ENCODE results near the gene TRANK1.

The TRANK1 gene

GRCh38 chr3:36786921-36787890, 157.6 kb downstream of the TRANK1 start:
- no peak for DNase-seq

DNA sequence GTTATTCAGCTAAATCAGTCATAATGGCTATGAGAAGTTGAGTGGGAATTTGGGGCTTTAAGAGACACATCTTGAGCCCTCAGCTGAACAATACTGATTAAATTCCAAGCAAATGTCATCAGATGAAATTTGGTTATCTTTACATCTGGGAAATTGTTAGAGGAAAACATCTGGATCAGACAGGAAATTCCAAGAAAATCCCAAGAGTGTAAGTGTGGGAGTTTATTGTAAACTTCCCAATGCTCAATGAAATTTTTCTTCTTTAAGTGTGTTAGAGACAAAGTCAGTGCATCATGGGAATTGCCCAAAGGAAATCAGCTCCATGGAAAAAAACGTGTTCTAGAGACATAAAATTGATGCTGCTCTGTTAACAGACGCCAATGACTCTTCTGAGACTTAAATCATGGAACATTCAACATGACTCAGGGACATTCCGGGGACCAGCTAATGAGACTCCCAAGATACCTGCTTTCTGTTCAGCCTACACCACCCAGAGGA, 160.7 kb downstream of the TRANK1 start:
- no peak for DNase-seq

DNA sequence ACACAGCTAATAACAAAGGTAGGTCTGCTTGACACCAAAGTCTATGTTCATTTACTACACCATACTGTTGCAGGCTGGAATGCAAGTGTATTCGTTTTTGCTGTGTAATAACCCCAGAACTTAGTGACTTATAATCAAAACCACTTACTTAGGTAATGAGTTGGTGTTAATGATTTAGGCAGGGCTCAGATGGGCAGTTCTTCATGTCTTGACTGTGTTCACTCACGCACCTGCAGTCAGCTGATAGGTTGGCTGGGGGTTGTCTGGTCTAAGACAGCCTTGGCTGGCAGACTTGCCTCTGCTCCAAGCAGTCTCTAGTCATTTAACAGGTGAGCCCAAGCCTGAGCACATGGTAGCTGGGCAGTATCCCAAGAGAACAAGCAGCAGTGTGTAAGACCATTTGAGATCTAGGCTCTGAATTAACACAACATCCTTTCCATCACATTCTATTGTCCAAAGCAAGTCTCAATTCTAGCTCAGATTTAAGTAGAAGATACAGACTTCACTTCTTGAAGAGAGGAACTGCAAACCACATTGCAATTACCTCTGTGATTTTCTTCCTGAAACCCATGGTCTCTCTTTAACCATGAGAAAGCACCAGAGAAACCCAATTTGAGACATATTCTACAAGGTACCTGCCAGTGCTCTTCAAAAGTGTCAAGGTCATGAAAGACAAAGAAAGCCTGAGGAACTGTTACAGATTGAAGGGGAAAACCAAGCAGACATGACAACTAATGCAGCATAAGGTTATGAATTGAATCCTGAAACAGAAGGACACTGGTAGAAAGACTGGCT, 167.2 kb downstream of the TRANK1 start:
- no peak for DNase-seq
